ENCODE data around the gene CUBN. TPM values are rescaled to one million over a fixed set of nuclear protein-coding genes. Genes with fewer than 3 reads are reported as not detected.
A peak's percentile ranks its signal among the peaks of the same experiment; 100 is the strongest.

The CUBN gene
- total RNA-seq, 1 donor from 2014 or later: 6.8 TPM

- no peaks in the 10 kb centered on the region for H3K36me3 ChIP-seq
- peak in 1 of 2 donors; percentile 60 for DNase-seq (ENCODE audit: low spot score in 2 of 2)
- TF ChIP-seq CTCF (IDR thresholded peaks at IDR 0.05): no peak
- no peaks in the 10 kb centered on the region for H3K9me3 ChIP-seq
- peak overlapping the region; percentile 83 for H3K27ac ChIP-seq
- no peak overlapping the region for H3K4me3 ChIP-seq
- peaks cover 4 to 34% of the 10 kb centered on the region in 2 donors for H3K4me1 ChIP-seq
- intact Hi-C loops (cut with DNase I): loop anchor here (5.0 kb wide), 1 partner anchor 104 kb away; no protein-coding TSS in a partner anchor
- no peaks in the 10 kb centered on the region for H3K27me3 ChIP-seq
Measured at GRCh38 chr10:16996530-16996964, 133.1 kb downstream of the CUBN start.

- DNase-seq (ENCODE audit: low spot score in 2 of 2): no peak
- peak overlapping the region; percentile 83 for H3K27ac ChIP-seq
- no peaks in the 10 kb centered on the region for H3K36me3 ChIP-seq
- H3K9me3 ChIP-seq: no peaks in the 10 kb centered on the region
- no peaks in the 10 kb centered on the region for H3K27me3 ChIP-seq
- intact Hi-C loops (cut with DNase I): loop anchor here (5.0 kb wide), 1 partner anchor 104 kb away; no protein-coding TSS in a partner anchor
- TF ChIP-seq CTCF (IDR thresholded peaks at IDR 0.05): no peak
- H3K4me1 ChIP-seq: peaks cover 4 to 31% of the 10 kb centered on the region in 2 donors
- H3K4me3 ChIP-seq: no peak overlapping the region
Measured at GRCh38 chr10:16995867-16996529, 133.6 kb downstream of the CUBN start.

DNA sequence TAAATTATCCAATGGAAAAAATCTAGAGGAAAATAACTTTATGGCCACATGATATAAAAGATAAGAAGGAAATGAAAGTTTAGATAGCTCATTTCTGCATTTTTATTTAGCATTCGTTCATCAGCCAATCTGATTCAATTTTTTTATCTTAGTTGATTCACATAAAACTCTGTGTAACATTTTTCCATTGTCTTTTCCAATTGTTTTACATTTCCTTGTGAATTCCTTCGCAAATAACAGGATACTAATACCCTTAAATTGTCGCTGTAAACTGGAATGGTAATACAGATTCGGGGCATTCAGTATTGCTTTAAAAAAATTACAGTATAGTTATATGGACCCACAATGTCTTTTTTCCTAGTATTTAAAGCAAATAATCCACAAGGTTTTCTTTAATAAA is 136.4 kb downstream of the CUBN start:
- Histone ChIP-seq H3K27me3 (no peaks in the 10 kb centered on the region), H3K4me1 (peaks cover 4 to 21% of the 10 kb centered on the region in 2 donors), H3K27ac (peak overlapping the region; percentile 41 to 54), H3K36me3 (no peaks in the 10 kb centered on the region), H3K9me3 (no peaks in the 10 kb centered on the region), H3K4me3 (peak overlapping the region in 1 of 2 donors; percentile 48)
- no peak for TF ChIP-seq CTCF (IDR thresholded peaks at IDR 0.05)
- intact Hi-C loops (cut with DNase I): no loop called here
- no peak for DNase-seq (ENCODE audit: low spot score in 2 of 2)

- no peaks in the 10 kb centered on the region for H3K9me3 ChIP-seq
- intact Hi-C loops (cut with DNase I): no loop called here
- peak overlapping the region; percentile 26 to 48 for H3K4me3 ChIP-seq
Measured at GRCh38 chr10:16992611-16993119, 136.9 kb downstream of the CUBN start.

GRCh38 chr10:16991011-16991410 is 138.6 kb downstream of the CUBN start:
- H3K27ac ChIP-seq: no peak overlapping the region
- DNase-seq (ENCODE audit: low spot score in 2 of 2): no peak
- peaks cover 5 to 30% of the 10 kb centered on the region in 2 donors for H3K4me1 ChIP-seq
- H3K36me3 ChIP-seq: no peaks in the 10 kb centered on the region
- TF ChIP-seq CTCF (IDR thresholded peaks at IDR 0.05): no peak
- H3K9me3 ChIP-seq: no peaks in the 10 kb centered on the region
- no peaks in the 10 kb centered on the region for H3K27me3 ChIP-seq
- intact Hi-C loops (cut with DNase I): no loop called here
- no peak overlapping the region for H3K4me3 ChIP-seq

More at GRCh38 chr10:16992611-16993119, 136.9 kb downstream of the CUBN start:
- Histone ChIP-seq H3K36me3 (no peaks in the 10 kb centered on the region), H3K4me1 (peaks cover 4 to 26% of the 10 kb centered on the region in 2 donors), H3K27ac (peak overlapping the region; percentile 41 to 54), H3K27me3 (no peaks in the 10 kb centered on the region)
- TF ChIP-seq CTCF (IDR thresholded peaks at IDR 0.05): no peak
- no peak for DNase-seq (ENCODE audit: low spot score in 2 of 2)

Measured in ascending aorta (tissue), 2 donors.